Testis (tissue), 2 donors: ENCODE measurements around the gene OR10G8.

ENCODE experiments used
- CTCF ChIP-seq, 3 experiments: fragments of 450-650 bp in 2 of 3; fragments of 200-600 bp in 1 of 3; sonication (generic) in 1 of 3; IDR thresholded peaks; one replicate each; pipeline ENCODE4 v1.5.1; 2016 to 2019; ENCODE audit warnings: antibody characterized with exemption in 3 of 3, mild to moderate bottlenecking in 2 of 3, moderate library complexity in 1 of 3
- POLR2A ChIP-seq: fragments of 450-650 bp; IDR thresholded peaks from one replicate; pipeline ENCODE4 v1.6.1; 2017; ENCODE audit warnings: antibody characterized with exemption, mild to moderate bottlenecking, moderate library complexity

GRCh38 chr11:124077266-124077665, 50.7 kb downstream of the OR10G8 start:
- TF ChIP-seq CTCF (IDR thresholded peaks at IDR 0.05), result no peak
- no peak for TF ChIP-seq POLR2A
